GM18499 (cell line): Measurements from ENCODE around the gene SET.

Experiments
- ATAC-seq: cut with Tn5 transposase; IDR thresholded peaks from one replicate; pipeline ENCODE4 v1.9.1; 2021; ENCODE audit warnings: moderate number of reproducible peaks; ENCODE audit not compliant: insufficient read depth, unreplicated experiment

SET gene

GRCh38 chr9:128724744-128725211 lies 35.8 kb downstream of the SET start:
- ATAC-seq: peak; percentile 7

GRCh38 chr9:128727640-128728248 lies 38.7 kb downstream of the SET start:
- no peak for ATAC-seq

GRCh38 chr9:128728298-128728697 lies 39.3 kb downstream of the SET start:
- no peak for ATAC-seq

GRCh38 chr9:128729302-128729701 lies 40.3 kb downstream of the SET start:
- ATAC-seq: no peak

DNA sequence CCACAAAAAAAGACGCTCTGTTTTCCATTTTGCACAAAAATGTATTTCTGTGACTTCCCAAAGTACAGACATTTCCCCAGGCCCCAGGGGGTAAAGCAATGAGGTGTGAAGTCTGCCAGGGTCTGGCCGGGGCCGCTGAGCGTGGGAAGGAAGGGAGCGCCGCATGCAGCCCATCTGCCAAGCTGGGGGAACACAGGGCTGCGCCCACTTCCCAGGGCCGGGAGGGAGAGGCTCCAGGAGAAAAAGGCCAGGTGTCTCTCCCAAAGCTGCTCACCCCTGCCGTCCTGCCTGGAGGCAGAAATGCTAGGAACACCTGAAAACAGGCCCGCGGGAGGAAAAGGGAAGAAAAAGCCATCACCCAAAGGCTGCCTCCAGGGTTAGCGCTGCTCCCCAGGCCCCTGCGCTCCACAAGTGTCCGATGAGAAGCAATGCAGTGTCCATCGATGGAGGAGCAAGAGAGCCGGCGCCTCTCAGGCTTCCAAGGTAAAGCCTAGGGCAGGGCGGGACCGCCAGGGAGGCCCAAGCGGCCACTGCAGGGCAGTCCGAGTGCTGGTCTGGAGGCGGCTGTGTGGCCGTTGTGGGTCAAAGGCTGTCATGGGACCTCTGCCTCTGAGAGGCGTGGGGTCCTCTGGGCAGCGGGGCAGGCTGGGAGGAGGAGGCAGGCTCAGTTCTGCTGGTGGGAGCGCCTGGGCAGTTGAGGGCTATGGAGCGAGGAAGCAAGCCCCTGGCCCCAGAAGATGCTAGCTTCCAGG lies 40.9 kb downstream of the SET start:
- ATAC-seq: no peak

DNA sequence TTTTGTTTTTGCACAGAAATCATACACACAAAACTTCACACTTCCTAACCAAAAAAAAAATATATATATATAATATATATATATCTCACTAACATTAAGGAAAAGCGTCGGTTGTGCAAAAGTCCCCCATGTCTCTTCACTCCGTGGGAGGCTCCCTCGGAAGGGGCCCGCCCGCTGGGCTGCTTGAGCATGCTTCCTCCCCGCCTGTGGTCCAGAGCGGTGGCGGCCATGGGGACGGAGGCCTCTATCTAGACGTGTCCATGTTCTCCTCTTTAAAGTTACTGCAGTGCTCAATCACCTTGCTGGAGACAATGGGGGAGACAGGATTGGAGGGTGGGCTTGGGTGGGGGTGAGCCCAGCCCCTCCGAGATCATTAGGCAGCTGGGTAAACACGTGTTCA lies 42.1 kb downstream of the SET start:
- ATAC-seq: no peak

- ATAC-seq: no peak
These were observed 42.7 kb downstream of the SET start for GRCh38 chr9:128731691-128732090.

- no peak for ATAC-seq
These were observed 43.6 kb downstream of the SET start for GRCh38 chr9:128732576-128732975.

- ATAC-seq: no peak
These were observed 44.2 kb downstream of the SET start for GRCh38 chr9:128733256-128733655.

GRCh38 chr9:128735373-128735772 lies 46.4 kb downstream of the SET start:
- no peak for ATAC-seq

- ATAC-seq: no peak
These were observed 53.4 kb downstream of the SET start for GRCh38 chr9:128742401-128742800.

- no peak for ATAC-seq
These were observed 54.4 kb downstream of the SET start for GRCh38 chr9:128743421-128743820.
